ENCODE data around the gene DCUN1D2. TPM values are rescaled to one million over a fixed set of nuclear protein-coding genes. Genes with fewer than 3 reads are reported as not detected.
"Not testable (repeated sequence)": the region's sequence is repeated elsewhere in the genome, so short reads cannot be mapped to it uniquely, and the experiment has no call there.

DCUN1D2 gene
- 19.8 and 23.0 TPM in 2 replicates for total RNA-seq

GRCh38 chr13:113490496-113491417 lies at the start of gene DCUN1D2:
Gene DCUN1D2 (minus strand): TSS chr13:113490711. CDS start chr13:113490669, 42 bp downstream.
- intact Hi-C loops (cut with micrococcal nuclease), result loop anchor here (1.0 to 2.0 kb wide), 3 partner anchors 94 to 282 kb away; partner anchors contain the start of genes CUL4A, LAMP1, PCID2 and TFDP1

- intact Hi-C loops (cut with micrococcal nuclease), result no loop called here
These were observed 49.3 kb upstream of the DCUN1D2 start for GRCh38 chr13:113539822-113540221.

GRCh38 chr13:113539176-113539575 lies 48.7 kb upstream of the DCUN1D2 start:
- intact Hi-C loops (cut with micrococcal nuclease), result no loop called here

GRCh38 chr13:113538689-113539058 lies 48.2 kb upstream of the DCUN1D2 start:
- intact Hi-C loops (cut with micrococcal nuclease), result no loop called here

- intact Hi-C loops (cut with micrococcal nuclease), result no loop called here
These were observed 47.6 kb upstream of the DCUN1D2 start for GRCh38 chr13:113537909-113538688.

- intact Hi-C loops (cut with micrococcal nuclease), result no loop called here
These were observed 46.7 kb upstream of the DCUN1D2 start for GRCh38 chr13:113537205-113537604.

- intact Hi-C loops (cut with micrococcal nuclease), result no loop called here
These were observed 46.1 kb upstream of the DCUN1D2 start for GRCh38 chr13:113536461-113537110.

GRCh38 chr13:113535381-113535781 lies 44.9 kb upstream of the DCUN1D2 start:
- intact Hi-C loops (cut with micrococcal nuclease), result no loop called here

- intact Hi-C loops (cut with micrococcal nuclease), result no loop called here
These were observed 43.8 kb upstream of the DCUN1D2 start for GRCh38 chr13:113534236-113534860.

- intact Hi-C loops (cut with micrococcal nuclease), result no loop called here
These were observed 42.8 kb upstream of the DCUN1D2 start for GRCh38 chr13:113533161-113533840.

- intact Hi-C loops (cut with micrococcal nuclease), result no loop called here
These were observed 41.8 kb upstream of the DCUN1D2 start for GRCh38 chr13:113532156-113532806.

- intact Hi-C loops (cut with micrococcal nuclease), result no loop called here
These were observed 40.7 kb upstream of the DCUN1D2 start for GRCh38 chr13:113531041-113531873.

- intact Hi-C loops (cut with micrococcal nuclease), result no loop called here
These were observed 38.3 kb upstream of the DCUN1D2 start for GRCh38 chr13:113528813-113529180.

GRCh38 chr13:113528101-113528812 lies 37.7 kb upstream of the DCUN1D2 start:
- intact Hi-C loops (cut with micrococcal nuclease), result no loop called here

GRCh38 chr13:113527272-113527958 lies 36.9 kb upstream of the DCUN1D2 start:
- intact Hi-C loops (cut with micrococcal nuclease), result no loop called here

GRCh38 chr13:113526466-113527220 lies 36.1 kb upstream of the DCUN1D2 start:
- intact Hi-C loops (cut with micrococcal nuclease), result no loop called here

GRCh38 chr13:113522438-113522837 lies 31.9 kb upstream of the DCUN1D2 start:
- intact Hi-C loops (cut with micrococcal nuclease), result not testable (repeated sequence)
